GM19193 (cell line): Measurements from ENCODE around the gene SYNJ1.

Experiments
- POLR2A ChIP-seq: IDR thresholded peaks from 4 replicates; pipeline ENCODE4 v1.6.1; 2011; ENCODE audit not compliant: insufficient read depth, insufficient read length; ENCODE audit errors: extremely low read depth

SYNJ1 gene

GRCh38 chr21:32602099-32602498, 125.7 kb downstream of the SYNJ1 start:
- no peak for TF ChIP-seq POLR2A

DNA sequence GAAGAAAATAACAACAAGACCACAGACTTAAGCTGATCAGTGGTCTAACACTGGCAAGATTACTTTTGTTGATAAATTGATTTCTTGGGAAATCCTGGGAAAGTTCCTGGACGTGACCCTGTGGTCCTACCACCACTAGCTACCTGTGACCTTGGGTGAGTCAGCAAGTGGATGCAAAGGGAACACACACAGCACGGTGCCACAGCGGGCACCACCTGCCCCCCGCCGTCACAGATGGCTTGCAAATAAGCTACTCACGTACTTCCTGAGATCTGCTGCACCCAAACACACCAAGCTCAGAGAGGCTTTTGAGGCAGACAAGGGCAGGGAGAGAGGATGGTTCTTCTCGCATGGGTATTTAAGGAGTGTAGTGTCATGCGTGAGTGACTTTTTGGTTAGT, 128.3 kb downstream of the SYNJ1 start:
- no peak for TF ChIP-seq POLR2A

GRCh38 chr21:32599091-32599490, 128.7 kb downstream of the SYNJ1 start:
- no peak for TF ChIP-seq POLR2A

- no peak for TF ChIP-seq POLR2A
Observed at GRCh38 chr21:32597205-32597604, 130.6 kb downstream of the SYNJ1 start.

DNA sequence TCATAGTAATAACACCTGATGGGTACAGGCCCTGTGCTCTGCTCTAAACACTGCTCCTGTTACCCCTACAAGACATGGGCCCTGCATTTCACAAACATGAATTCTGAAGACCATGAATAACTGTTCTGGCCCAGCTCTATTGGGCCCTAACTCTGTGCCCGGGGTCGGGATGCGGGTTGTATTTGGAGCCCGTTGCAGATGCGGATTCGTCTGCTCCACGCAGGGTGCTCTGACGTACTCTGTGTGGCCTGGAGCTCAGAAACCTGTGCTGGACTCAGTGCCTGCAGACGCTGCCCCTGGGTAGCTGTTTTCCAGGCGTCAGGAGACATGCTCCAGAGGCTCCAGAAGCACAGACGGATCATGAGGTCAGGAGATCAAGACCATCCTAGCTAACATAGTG, 132.4 kb downstream of the SYNJ1 start:
- TF ChIP-seq POLR2A = no peak

GRCh38 chr21:32593690-32594089, 134.1 kb downstream of the SYNJ1 start:
- TF ChIP-seq POLR2A = no peak

- TF ChIP-seq POLR2A = no peak
Observed at GRCh38 chr21:32592929-32593502, 134.8 kb downstream of the SYNJ1 start.

- TF ChIP-seq POLR2A = no peak
Observed at GRCh38 chr21:32590130-32590529, 137.7 kb downstream of the SYNJ1 start.

GRCh38 chr21:32587651-32588050, 140.2 kb downstream of the SYNJ1 start:
- no peak for TF ChIP-seq POLR2A

DNA sequence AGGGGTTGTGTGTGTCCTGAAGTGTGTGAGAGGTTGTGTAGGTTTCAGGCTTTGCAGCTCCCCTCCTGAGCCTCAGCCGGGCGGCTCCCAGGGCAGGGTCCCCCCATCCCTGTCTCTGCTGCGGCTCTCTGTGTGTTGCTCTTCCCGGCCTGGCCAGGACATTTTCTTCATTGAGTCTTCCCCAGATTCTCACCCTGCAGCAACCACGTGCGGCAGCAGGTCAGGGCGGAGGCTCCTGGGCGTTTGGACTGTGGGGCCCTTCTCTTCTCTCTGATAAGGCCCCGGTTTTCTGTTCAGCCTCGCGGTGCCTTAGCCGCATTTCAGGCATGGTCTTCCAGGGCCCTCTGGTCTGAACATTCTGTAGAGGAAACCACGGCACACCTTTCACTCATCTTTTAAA, 140.7 kb downstream of the SYNJ1 start:
- no peak for TF ChIP-seq POLR2A

DNA sequence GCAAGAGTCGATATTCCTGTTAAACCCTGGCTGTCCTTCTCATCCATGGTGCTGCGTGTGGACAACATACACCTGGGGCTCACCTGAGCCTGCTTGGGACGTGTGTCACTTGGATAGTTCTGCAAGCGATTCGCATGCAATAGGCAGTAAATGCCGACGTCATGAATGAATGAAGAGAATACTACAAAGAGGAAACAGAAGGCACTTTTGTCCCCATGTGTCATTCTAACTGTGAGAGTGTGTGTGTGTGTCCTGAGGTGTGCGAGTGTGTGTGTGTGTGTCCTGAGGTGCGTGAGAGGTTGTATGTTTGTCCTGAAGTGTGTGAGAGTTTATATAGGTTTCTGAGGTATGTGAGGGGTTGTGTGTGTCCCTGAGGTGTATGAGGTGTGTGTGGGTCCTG, 141.8 kb downstream of the SYNJ1 start:
- no peak for TF ChIP-seq POLR2A

DNA sequence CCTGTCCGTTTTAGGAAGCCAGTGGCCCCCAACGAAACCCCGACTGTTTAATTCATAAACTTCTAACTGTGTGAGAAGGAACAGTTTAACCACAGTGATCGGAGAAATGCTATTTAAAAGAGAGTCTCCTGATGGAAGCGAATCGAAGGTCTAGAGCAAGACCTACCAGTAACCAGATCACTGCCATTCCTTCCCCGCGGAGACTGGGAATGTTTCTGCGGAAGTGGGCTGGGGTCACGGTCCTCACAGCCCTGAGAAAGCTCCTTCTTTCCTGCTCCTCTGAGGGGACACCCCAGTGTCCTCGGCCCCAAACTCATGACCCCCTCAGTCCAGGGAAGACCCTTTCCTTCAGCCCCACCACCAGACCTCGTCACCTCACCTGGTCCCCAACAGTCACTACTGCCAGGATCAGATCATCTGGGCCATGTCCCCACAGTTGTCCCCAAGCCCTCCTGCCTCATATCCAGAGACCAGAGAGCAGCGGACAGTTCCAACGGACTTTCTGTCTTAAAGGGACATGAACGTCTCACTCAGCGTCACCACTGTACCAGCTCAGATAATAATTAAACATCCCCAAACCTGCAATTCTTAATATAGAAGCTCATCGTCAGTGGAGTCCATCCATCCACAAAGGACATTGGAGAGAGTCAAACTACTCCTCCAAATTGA, 142.6 kb downstream of the SYNJ1 start, which contains the start of gene TCP10L:
Gene TCP10L, minus strand, starts transcription at position 482 of the 669 bp plus-strand sequence. CDS start 1,219 bp downstream, outside the sequence.
- TF ChIP-seq POLR2A = no peak

GRCh38 chr21:32584472-32584871, 143.3 kb downstream of the SYNJ1 start:
- no peak for TF ChIP-seq POLR2A

DNA sequence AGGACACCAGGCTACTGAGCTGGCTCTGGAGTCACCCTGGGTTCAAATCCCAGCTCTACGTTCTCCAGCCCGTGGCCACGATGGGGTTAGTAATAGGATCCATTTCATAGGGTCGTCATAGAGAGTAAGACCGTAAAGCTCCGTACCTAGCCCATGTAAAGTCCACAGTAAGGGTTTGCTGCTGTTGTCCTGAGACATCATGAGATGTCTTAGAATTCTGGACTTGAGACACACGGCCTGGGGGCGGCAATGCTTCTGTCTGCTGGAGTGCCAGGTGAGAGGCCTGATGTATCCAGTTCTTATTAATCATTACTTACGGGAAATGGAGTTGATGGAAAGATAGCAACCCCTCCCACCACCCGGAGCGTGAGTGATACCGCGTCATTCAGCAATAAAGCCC, 146.1 kb downstream of the SYNJ1 start:
- TF ChIP-seq POLR2A = no peak

DNA sequence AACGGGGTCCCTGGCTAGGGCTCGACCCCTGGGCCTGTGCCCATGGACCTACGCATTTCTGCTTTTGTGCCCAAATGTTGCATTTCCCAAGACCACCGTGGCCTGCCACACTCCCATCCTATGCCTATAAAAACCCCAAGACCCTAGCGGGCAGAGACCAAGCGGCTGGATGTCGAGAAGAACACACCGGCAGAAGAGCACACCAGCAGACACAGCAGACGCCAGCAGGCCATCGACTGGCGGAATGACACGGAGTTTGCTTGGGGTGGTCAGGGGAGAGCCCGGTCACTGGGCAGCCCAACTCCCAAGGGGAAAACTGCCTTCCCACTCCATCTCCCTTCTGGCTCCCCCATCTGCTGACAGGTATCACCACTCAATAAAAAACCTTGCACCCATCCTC, 146.9 kb downstream of the SYNJ1 start:
- TF ChIP-seq POLR2A = no peak
